CD14-positive monocyte (primary cell): Measurements from ENCODE around the gene SEC61B. TPM values are rescaled to one million over a fixed set of nuclear protein-coding genes. Genes with fewer than 3 reads are reported as not detected.

ENCODE experiments used
- DNase-seq, 3 donors: peaks; one replicate each; pipeline ENCODE4 v3.0.0-alpha.2; 2011 to 2022
- H2AFZ ChIP-seq: 2 replicates; pipeline ENCODE4 v1.6.0; 2012; ENCODE audit warnings: mild to moderate bottlenecking, low read depth, low read length, inconsistent platforms; ENCODE audit not compliant: insufficient read depth, poor library complexity, severe bottlenecking
- H3K27ac ChIP-seq, 2 donors: 1 replicate in 1 of 2; 2 replicates in 1 of 2; pipeline ENCODE4 v1.5.1; 2012 to 2013; ENCODE audit warnings: low read length in 2 of 2, control low read depth in 1 of 2, inconsistent platforms in 1 of 2, low read depth in 1 of 2, mild to moderate bottlenecking in 1 of 2
- H3K27me3 ChIP-seq, 2 donors: one replicate each; pipeline versions ENCODE4 v1.6.0 to v1.6.1; 2011 to 2013; ENCODE audit warnings: low read length in 2 of 2; ENCODE audit not compliant: control insufficient read depth in 2 of 2, insufficient read depth in 2 of 2
- H3K36me3 ChIP-seq, 2 donors: replicated peaks in 1 of 2; 1 replicate in 1 of 2; 2 replicates in 1 of 2; pipeline versions ENCODE4 v1.5.1 to v1.6.1; 2012 to 2013; ENCODE audit warnings: low read length in 2 of 2, control low read depth in 1 of 2, inconsistent platforms in 1 of 2, mild to moderate bottlenecking in 1 of 2; ENCODE audit not compliant: insufficient read depth in 2 of 2, control insufficient read depth in 1 of 2
- H3K4me1 ChIP-seq, 2 donors: 1 replicate in 1 of 2; 2 replicates in 1 of 2; pipeline versions ENCODE4 v1.5.1 to v1.6.1; 2012 to 2013; ENCODE audit warnings: low read length in 2 of 2, control low read depth in 1 of 2, inconsistent platforms in 1 of 2, mild to moderate bottlenecking in 1 of 2, moderate library complexity in 1 of 2; ENCODE audit not compliant: insufficient read depth in 2 of 2, control insufficient read depth in 1 of 2
- H3K4me2 ChIP-seq: replicated peaks from 2 replicates; pipeline ENCODE3; 2012; ENCODE audit warnings: low read length, moderate library complexity, mild to moderate bottlenecking; ENCODE audit not compliant: poor library complexity, severe bottlenecking; ENCODE audit errors: extremely low read depth
- H3K4me3 ChIP-seq, 3 experiments: fragments of 200-600 bp in 1 of 3; sonication (generic) in 1 of 3; replicated peaks in 1 of 3; 1 replicate in 2 of 3; 2 replicates in 1 of 3; pipeline ENCODE4 v1.5.1; 2011 to 2013; ENCODE audit warnings: low read length in 3 of 3, mild to moderate bottlenecking in 3 of 3, control low read depth in 2 of 3, low read depth in 2 of 3, inconsistent platforms in 1 of 3, moderate library complexity in 1 of 3
- H3K79me2 ChIP-seq: 2 replicates; pipeline ENCODE4 v1.6.0; 2012; ENCODE audit warnings: mild to moderate bottlenecking, control low read depth, inconsistent platforms, low read length, moderate library complexity; ENCODE audit not compliant: insufficient read depth
- H3K9ac ChIP-seq: 2 replicates; pipeline ENCODE4 v1.6.0; 2017; ENCODE audit warnings: low read length, mild to moderate bottlenecking; ENCODE audit not compliant: insufficient read depth, poor library complexity, severe bottlenecking
- H3K9me3 ChIP-seq, 2 donors: replicated peaks in 1 of 2; 1 replicate in 1 of 2; 2 replicates in 1 of 2; pipeline versions ENCODE4 v1.5.1 to v1.6.1; 2012 to 2013; ENCODE audit warnings: low read length in 2 of 2, control low read depth in 1 of 2; ENCODE audit not compliant: control insufficient read depth in 1 of 2, insufficient read depth in 1 of 2
- H4K20me1 ChIP-seq: 2 replicates; pipeline ENCODE4 v1.6.0; 2012; ENCODE audit warnings: mild to moderate bottlenecking, low read length, control low read depth, moderate library complexity; ENCODE audit not compliant: insufficient read depth
- H3K27ac Mint-ChIP-seq, 7 donors: one replicate each; pipeline ENCODE4 v1.8.0; 2020; ENCODE audit warnings: mild to moderate bottlenecking in 7 of 7, mixed read lengths in 7 of 7, moderate library complexity in 6 of 7, inconsistent platforms in 2 of 7
- H3K27me3 Mint-ChIP-seq, 3 donors: one replicate each; pipeline ENCODE4 v1.8.0; 2021 to 2022; ENCODE audit warnings: low read depth in 3 of 3, mild to moderate bottlenecking in 3 of 3, mixed read lengths in 3 of 3, moderate library complexity in 3 of 3, inconsistent platforms in 1 of 3
- H3K36me3 Mint-ChIP-seq, 2 donors: one replicate each; pipeline ENCODE4 v1.8.0; 2020; ENCODE audit warnings: mixed read lengths in 2 of 2, inconsistent platforms in 1 of 2, mild to moderate bottlenecking in 1 of 2
- H3K4me1 Mint-ChIP-seq: one replicate; pipeline ENCODE4 v1.8.0; 2020; ENCODE audit warnings: mild to moderate bottlenecking, mixed read lengths
- H3K4me3 Mint-ChIP-seq, 2 donors: one replicate each; pipeline ENCODE4 v1.8.0; 2020; ENCODE audit warnings: mild to moderate bottlenecking in 2 of 2, mixed read lengths in 2 of 2, moderate library complexity in 1 of 2
- H3K9me3 Mint-ChIP-seq, 7 donors: one replicate each; pipeline ENCODE4 v1.8.0; 2020 to 2022; ENCODE audit warnings: mixed read lengths in 7 of 7, mild to moderate bottlenecking in 6 of 7, moderate library complexity in 6 of 7, inconsistent platforms in 2 of 7
- CTCF ChIP-seq: fragments of 200-600 bp; IDR thresholded peaks from one replicate; pipeline ENCODE4 v1.8.0; 2022; ENCODE audit warnings: antibody characterized with exemption, mild to moderate bottlenecking
- WGBS: methylation state at CpG from one replicate; pipeline ENCODE4 v1.1.5; 2013; ENCODE audit warnings: missing lambda C conversion rate; ENCODE audit not compliant: insufficient coverage; 5-methylcytosine and 5-hydroxymethylcytosine counted together
- intact Hi-C, 2 donors: fragments of 100-400 bp; cut with micrococcal nuclease; formaldehyde crosslinking; loops; one replicate each; pipeline versions ENCODE4 v1.15.0 to v1.15.1; 2023
- polyA plus RNA-seq, 3 donors: library from polyadenylated mRNA; depleted of rRNA in 1 of 3; unstranded in 2 of 3; stranded (reverse) in 1 of 3; fragments of 300-500 nt in 2 of 3; fragments of >200 nt in 1 of 3; fragmentation: Illumina TruSeq in 2 of 3; gene quantifications; 1 replicate in 2 of 3; 2 replicates in 1 of 3; pipeline ENCODE4 v1.2.3, GENCODE V29; 2012 to 2021

The SEC61B gene
- polyA plus RNA-seq, 3 donors, result 117 to 443 (median 421) TPM

- DNase-seq, result no peak
- intact Hi-C loops, result loop anchor here in 1 of 2 donors (10.0 kb wide), 1 partner anchor 48 kb away; no protein-coding TSS in a partner anchor
Observed at GRCh38 chr9:99197124-99197630, 24.9 kb upstream of the SEC61B start.

GRCh38 chr9:99197987-99198386 lies 24.1 kb upstream of the SEC61B start:
- 91% methylated on average over 6 of the region's 9 CpGs for WGBS
- no peaks in the 10 kb centered on the region for H3K36me3 ChIP-seq
- no peak overlapping the region for H2AFZ ChIP-seq
- no peaks in the 10 kb centered on the region for H3K36me3 Mint-ChIP-seq
- peaks cover 0 to 2% (median 0%) of the 10 kb centered on the region in 7 donors for H3K9me3 Mint-ChIP-seq
- intact Hi-C loops, result loop anchor here in 1 of 2 donors (10.0 kb wide), 1 partner anchor 47 kb away; no protein-coding TSS in a partner anchor
- no peaks in the 10 kb centered on the region for H3K79me2 ChIP-seq
- no peak for DNase-seq
- H3K9me3 ChIP-seq, result no peaks in the 10 kb centered on the region
- no peaks in the 10 kb centered on the region for H3K27me3 ChIP-seq
- no peaks in the 10 kb centered on the region for H4K20me1 ChIP-seq
- H3K4me1 Mint-ChIP-seq, result peaks cover 5% of the 10 kb centered on the region
- no peak overlapping the region for H3K4me3 Mint-ChIP-seq
- no peak overlapping the region for H3K27ac Mint-ChIP-seq
- no peak for TF ChIP-seq CTCF
- no peaks in the 10 kb centered on the region for H3K4me1 ChIP-seq
- H3K4me2 ChIP-seq, result no peak overlapping the region
- no peak overlapping the region for H3K4me3 ChIP-seq
- H3K27ac ChIP-seq, result no peak overlapping the region
- H3K9ac ChIP-seq, result no peak overlapping the region
- H3K27me3 Mint-ChIP-seq, result peaks cover 0 to 7% (median 4%) of the 10 kb centered on the region in 3 donors

More at GRCh38 chr9:99197124-99197630, 24.9 kb upstream of the SEC61B start:
- whole genome bisulfite sequencing, result 100% methylated on average over 2 of the region's 3 CpGs
- Mint-ChIP-seq H3K4me3 (no peak overlapping the region), H3K27me3 (peaks cover 0 to 12% (median 6%) of the 10 kb centered on the region in 3 donors), H3K36me3 (no peaks in the 10 kb centered on the region), H3K4me1 (peaks cover 5% of the 10 kb centered on the region), H3K27ac (no peak overlapping the region), H3K9me3 (peaks cover 0 to 2% (median 0%) of the 10 kb centered on the region in 7 donors)
- no peak for TF ChIP-seq CTCF
- Histone ChIP-seq H3K9ac (no peak overlapping the region), H3K79me2 (no peaks in the 10 kb centered on the region), H3K4me1 (no peaks in the 10 kb centered on the region), H3K27me3 (no peaks in the 10 kb centered on the region), H3K4me3 (no peak overlapping the region), H3K4me2 (no peak overlapping the region), H3K27ac (no peak overlapping the region), H4K20me1 (no peaks in the 10 kb centered on the region), H3K36me3 (no peaks in the 10 kb centered on the region), H2AFZ (no peak overlapping the region), H3K9me3 (no peaks in the 10 kb centered on the region)
